HepG2 (cell line): Measurements from ENCODE around the gene ETV2. TPM values are rescaled to one million over a fixed set of nuclear protein-coding genes. Genes with fewer than 3 reads are reported as not detected.

ENCODE experiments used
- ATAC-seq: fragments of 200-7000 bp; cut with Tn5 transposase; 3 replicates; pipeline ENCODE4 v1.9.1; 2020; ENCODE audit warnings: mild to moderate bottlenecking, moderate library complexity
- BruUV-seq: library from RNA; stranded (reverse); fragments of 400-500 nt; replicated peaks from 2 replicates; lab custom pipeline; 2021; lab: Mats Ljungman, UMichigan
- CTCF ChIA-PET: fragments of 300-600 bp; formaldehyde crosslinking; extraction: SDS; loops from one replicate; lab custom pipeline; 2021; ENCODE audit warnings: low total read pairs, inconsistent platforms, low intra/inter-chr PET ratio; lab: Yijun Ruan, JAX
- POLR2A ChIA-PET: fragments of 350-600 bp; sonication (Branson Sonifier 250); formaldehyde crosslinking; loops from one replicate; lab custom pipeline; 2020; ENCODE audit warnings: antibody characterized with exemption, inconsistent platforms; lab: Yijun Ruan, JAX
- DNase-seq: peaks from one replicate; pipeline ENCODE4 v3.0.0-alpha.2; 2015; ENCODE audit warnings: low spot score
- FAIRE-seq: peaks from 3 replicates; lab custom pipeline; 2011; peaks lifted over from hg19 to GRCh38; lab: Jason Lieb, UNC
- H2AFZ ChIP-seq: one replicate; pipeline ENCODE4 v1.6.1; 2011; ENCODE audit warnings: low read length, inconsistent platforms
- H3K27ac ChIP-seq: fragments of 300-600 bp; 3 replicates; pipeline ENCODE4 v1.8.0; 2011; ENCODE audit warnings: mixed run types, mild to moderate bottlenecking, mixed read lengths, low read length, inconsistent platforms; ENCODE audit not compliant: insufficient read depth; ENCODE audit errors: extremely low read length
- H3K27me3 ChIP-seq, 2 experiments: fragments of 200-600 bp in 1 of 2; 2 replicates in 1 of 2; 3 replicates in 1 of 2; pipeline versions ENCODE4 v1.6.0 to v1.8.0; 2011; ENCODE audit warnings: low read length in 2 of 2, mild to moderate bottlenecking in 2 of 2, moderate library complexity in 2 of 2, inconsistent platforms in 1 of 2; ENCODE audit not compliant: insufficient read depth in 2 of 2, control insufficient read depth in 1 of 2
- H3K36me3 ChIP-seq, 2 experiments: fragments of 200-600 bp in 1 of 2; replicated peaks in 1 of 2; 2 replicates in 1 of 2; 3 replicates in 1 of 2; pipeline versions ENCODE4 v1.5.1 to v1.8.0; 2011; ENCODE audit warnings: low read length in 2 of 2, inconsistent platforms in 1 of 2; ENCODE audit not compliant: insufficient read depth in 2 of 2, control insufficient read depth in 1 of 2
- H3K4me1 ChIP-seq: 2 replicates; pipeline ENCODE4 v1.5.1; 2012; ENCODE audit warnings: low read length, inconsistent platforms; ENCODE audit not compliant: insufficient read depth
- H3K4me2 ChIP-seq: 2 replicates; pipeline ENCODE4 v1.6.0; 2011; ENCODE audit warnings: low read depth, low read length, inconsistent platforms
- H3K4me3 ChIP-seq, 3 experiments: fragments of 200-600 bp in 1 of 3; sonication (generic), shearing (Covaris generic) in 1 of 3; replicated peaks in 1 of 3; 2 replicates each; pipeline ENCODE4 v1.5.1; 2011 to 2016; ENCODE audit warnings: low read length in 3 of 3, inconsistent platforms in 2 of 3, low read depth in 2 of 3, mild to moderate bottlenecking in 2 of 3, control low read depth in 1 of 3, mixed read lengths in 1 of 3; ENCODE audit not compliant: insufficient read depth in 1 of 3
- H3K79me2 ChIP-seq: one replicate; pipeline ENCODE4 v1.6.1; 2011; ENCODE audit warnings: low read length, inconsistent platforms; ENCODE audit not compliant: insufficient read depth
- H3K9ac ChIP-seq: 2 replicates; pipeline ENCODE4 v1.6.0; 2011; ENCODE audit warnings: mild to moderate bottlenecking, low read depth, low read length, inconsistent platforms; ENCODE audit not compliant: insufficient read depth
- H3K9me3 ChIP-seq: 2 replicates; pipeline ENCODE4 v1.5.1; 2012; ENCODE audit warnings: mild to moderate bottlenecking, low read length
- H4K20me1 ChIP-seq: 2 replicates; pipeline ENCODE4 v1.6.0; 2011; ENCODE audit warnings: inconsistent platforms, mild to moderate bottlenecking, low read length, moderate library complexity; ENCODE audit not compliant: insufficient read depth
- CBX2 ChIP-seq, 2 experiments: fragments of 200-600 bp in 1 of 2; sonication (generic); formaldehyde crosslinking in 1 of 2; IDR thresholded peaks; 2 replicates each; pipeline versions ENCODE4 v1.7.0 to v1.8.1; 2018 to 2022; ENCODE audit warnings: low read depth in 2 of 2, low read length in 1 of 2, mild to moderate bottlenecking in 1 of 2, missing genetic modification reagents in 1 of 2
- HDAC1 ChIP-seq: sonication (generic); formaldehyde crosslinking; IDR thresholded peaks from 2 replicates; pipeline ENCODE4 v1.5.1; 2020; ENCODE audit warnings: mild to moderate bottlenecking, missing genetic modification reagents
- HNRNPH1 ChIP-seq: fragments of 200-400 bp; formaldehyde crosslinking; optimal IDR thresholded peaks from 2 replicates; pipeline ENCODE3; 2017; ENCODE audit warnings: mild to moderate bottlenecking, low read depth, low read length
- MEIS1 ChIP-seq: sonication (generic); formaldehyde crosslinking; IDR thresholded peaks from 2 replicates; pipeline ENCODE4 v1.9.0; 2021; ENCODE audit warnings: mild to moderate bottlenecking, missing genetic modification reagents, moderate library complexity, borderline replicate concordance
- MIER2 ChIP-seq: IDR thresholded peaks from 2 replicates; pipeline ENCODE4 v1.6.1; 2016; ENCODE audit warnings: missing biosample characterization, missing genetic modification reagents
- NFE2 ChIP-seq: sonication (generic); formaldehyde crosslinking; IDR thresholded peaks from 2 replicates; pipeline ENCODE4 v1.4.0; 2020; ENCODE audit warnings: missing genetic modification reagents
- ZBTB33 ChIP-seq: sonication (generic); formaldehyde crosslinking; IDR thresholded peaks from 2 replicates; pipeline ENCODE4 v1.4.0; 2020; ENCODE audit warnings: missing genetic modification reagents
- ZNF280D ChIP-seq: sonication (generic); formaldehyde crosslinking; IDR thresholded peaks from 2 replicates; pipeline ENCODE4 v1.5.1; 2020; ENCODE audit warnings: mild to moderate bottlenecking, missing genetic modification reagents
- ZNF333 ChIP-seq: sonication (generic); formaldehyde crosslinking; IDR thresholded peaks from 2 replicates; pipeline ENCODE4 v1.4.0; 2020; ENCODE audit warnings: mild to moderate bottlenecking, missing genetic modification reagents, borderline replicate concordance
- ZNF512 ChIP-seq: sonication (generic); formaldehyde crosslinking; IDR thresholded peaks from 2 replicates; pipeline ENCODE4 v1.4.0; 2020; ENCODE audit warnings: mild to moderate bottlenecking, missing genetic modification reagents
- ZNF569 ChIP-seq: sonication (generic); formaldehyde crosslinking; IDR thresholded peaks from 2 replicates; pipeline ENCODE4 v1.5.0; 2020; ENCODE audit warnings: mild to moderate bottlenecking, missing genetic modification reagents, moderate library complexity, borderline replicate concordance
- WGBS: methylation state at CpG from one replicate; pipeline ENCODE4 v1.1.6; 2017; ENCODE audit warnings: low lambda C conversion rate; 5-methylcytosine and 5-hydroxymethylcytosine counted together
- in situ Hi-C: cut with HindIII; loops from 2 replicates; pipeline ENCODE4 v1.10.0; 2017; ENCODE audit warnings: low pct_unique_long_range_greater_than_20kb; ENCODE audit not compliant: extremely low pct_ligation_motif_present
- intact Hi-C: fragments of 100-400 bp; cut with micrococcal nuclease; formaldehyde crosslinking; loops from one replicate; pipeline ENCODE4 v1.10.0; 2022; ENCODE audit not compliant: unreplicated experiment
- polyA plus RNA-seq, 8 experiments: library from polyadenylated mRNA; depleted of rRNA in 3 of 8; stranded (reverse) in 7 of 8; unstranded in 1 of 8; fragments of >200 nt; fragmentation: Illumina TruSeq in 4 of 8; extraction: Trizol in 4 of 8; gene quantifications; 2 replicates each; pipeline versions ENCODE4 v1.2.1 to v1.2.3, GENCODE V29; 2011 to 2016; ENCODE audit warnings: low read depth in 4 of 8, missing spikeins in 1 of 8, mixed read lengths in 1 of 8; ENCODE audit not compliant: insufficient read depth in 1 of 8
- total RNA-seq, 5 experiments: library from RNA; depleted of rRNA; stranded (reverse); fragments of >200 nt; fragmentation: Illumina TruSeq; extraction: Trizol; gene quantifications; 2 replicates each; pipeline ENCODE4 v1.2.3, GENCODE V29; 2016; ENCODE audit warnings: low read depth in 1 of 5
- TF ChIP-seq, protein P1 (sequence below): sonication (generic); formaldehyde crosslinking; IDR thresholded peaks from 2 replicates; pipeline ENCODE4 v1.5.0; 2020; ENCODE audit warnings: mild to moderate bottlenecking, missing genetic modification reagents, borderline replicate concordance

The ETV2 gene
- total and polyA plus RNA-seq, 2 of the 13 experiments (the other 11 are each of a cell fraction or from before 2014, with no cell fraction given): 0.07 to 0.20 TPM

DNA sequence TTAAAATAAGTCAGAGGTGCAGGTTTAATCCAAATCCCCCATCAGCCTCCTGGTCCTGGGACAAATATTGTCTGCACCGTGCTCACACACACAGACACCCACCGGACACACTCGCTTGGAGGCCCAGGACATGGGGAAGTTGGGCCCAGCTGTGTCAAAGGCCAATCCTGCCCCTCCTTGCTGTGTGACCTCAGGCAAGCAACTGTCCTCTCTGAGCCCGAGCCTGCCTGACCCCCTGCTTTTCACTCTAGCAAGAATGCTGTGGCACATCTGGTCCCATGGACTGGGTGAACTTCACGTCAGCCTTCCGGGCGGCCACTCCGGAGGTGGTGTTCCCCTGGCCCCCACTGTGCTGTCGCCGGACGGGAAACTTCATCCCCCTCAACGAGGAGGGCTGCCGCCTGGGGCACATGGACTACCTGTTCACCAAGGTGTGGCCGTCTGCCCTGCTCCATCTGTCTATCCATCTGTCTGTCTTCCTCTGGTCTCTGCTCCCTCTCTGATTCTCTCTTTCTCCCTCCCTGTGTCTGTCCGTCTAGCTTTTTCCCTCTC, 34.1 kb downstream of the ETV2 start (continued):
- TF ChIP-seq ZNF512 (no peak), ZBTB33 (no peak), MIER2 (CRISPR knock-in tag) (no peak)
- TF ChIP-seq, all 625 proteins: peak for 2

DNA sequence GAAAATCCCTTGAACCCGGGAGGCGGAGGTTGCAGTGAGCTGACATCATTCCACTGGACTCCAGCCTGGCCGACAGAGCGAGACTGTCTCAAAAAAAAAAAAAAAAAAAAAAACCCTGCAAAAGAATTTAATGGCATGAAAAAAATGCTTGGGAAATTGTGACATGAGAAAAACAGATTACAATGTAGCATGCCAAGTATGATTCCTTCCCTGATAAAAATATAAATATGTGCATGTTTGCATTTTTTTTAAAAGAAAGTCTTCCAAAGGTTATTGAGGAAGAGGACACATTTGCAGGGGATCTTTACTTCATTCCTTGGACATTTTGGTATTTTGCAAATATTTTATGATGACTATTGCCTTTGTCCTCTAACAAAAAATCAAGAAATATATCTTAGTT, 48.3 kb downstream of the ETV2 start:
- intact Hi-C loops: loop anchor here (10.0 kb wide), 2 partner anchors 55 to 125 kb away; partner anchors contain the start of genes IGFLR1, LIN37, PRODH2 and PSENEN
- Histone ChIP-seq H3K9ac (no peak overlapping the region), H2AFZ (no peak overlapping the region), H3K27ac (no peak overlapping the region), H3K27me3 (no peaks in the 10 kb centered on the region), H3K4me1 (peaks cover 10% of the 10 kb centered on the region), H3K4me3 (no peak overlapping the region), H4K20me1 (no peaks in the 10 kb centered on the region), H3K79me2 (no peaks in the 10 kb centered on the region), H3K9me3 (no peaks in the 10 kb centered on the region), H3K4me2 (peak overlapping the region; percentile 53; the same call in 1 of the 2 replicates), H3K36me3 (no peaks in the 10 kb centered on the region)
- no peak for DNase-seq
- no peak for ATAC-seq
- 16% methylated on average over 4 of the region's 4 CpGs for WGBS
- no peak for FAIRE-seq
- POLR2A ChIA-PET: interaction anchor here (1.9 to 2.1 kb wide), 2 partner anchors 13 to 42 kb away, joined by 7 to 9 read pairs; partner anchors contain the start of gene COX6B1
- CTCF ChIA-PET: no interaction called here
- in situ Hi-C loops: loop anchor here (10.0 kb wide), 1 partner anchor 125 kb away; the partner anchor contains the start of gene PRODH2
- no TSS peak for BruUV-seq
- no peak for TF ChIP-seq ZNF280D (CRISPR knock-in tag)
- no peak for TF ChIP-seq HNRNPH1
- no peak for TF ChIP-seq ZNF569
- no peak for TF ChIP-seq ZNF333
- no peak for TF ChIP-seq HDAC1
- no peak for TF ChIP-seq CBX2 (IDR thresholded peaks at IDR 0.05; ENCODE audit: low read depth, low read length)
- no peak for TF ChIP-seq CBX2 (CRISPR knock-in tag; IDR thresholded peaks at IDR 0.05; ENCODE audit: low read depth)
- TF ChIP-seq, protein P1, sequence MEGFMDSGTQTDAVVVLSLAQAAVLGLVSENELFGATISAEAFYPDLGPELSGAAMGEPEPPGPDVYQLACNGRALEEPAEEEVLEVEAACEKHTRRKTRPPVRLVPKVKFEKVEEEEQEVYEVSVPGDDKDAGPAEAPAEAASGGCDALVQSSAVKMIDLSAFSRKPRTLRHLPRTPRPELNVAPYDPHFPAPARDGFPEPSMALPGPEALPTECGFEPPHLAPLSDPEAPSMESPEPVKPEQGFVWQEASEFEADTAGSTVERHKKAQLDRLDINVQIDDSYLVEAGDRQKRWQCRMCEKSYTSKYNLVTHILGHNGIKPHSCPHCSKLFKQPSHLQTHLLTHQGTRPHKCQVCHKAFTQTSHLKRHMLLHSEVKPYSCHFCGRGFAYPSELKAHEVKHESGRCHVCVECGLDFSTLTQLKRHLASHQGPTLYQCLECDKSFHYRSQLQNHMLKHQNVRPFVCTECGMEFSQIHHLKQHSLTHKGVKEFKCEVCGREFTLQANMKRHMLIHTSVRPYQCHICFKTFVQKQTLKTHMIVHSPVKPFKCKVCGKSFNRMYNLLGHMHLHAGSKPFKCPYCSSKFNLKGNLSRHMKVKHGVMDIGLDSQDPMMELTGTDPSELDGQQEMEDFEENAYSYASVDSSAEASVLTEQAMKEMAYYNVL (CRISPR knock-in tag): no peak
- no peak for TF ChIP-seq NFE2
- no peak for TF ChIP-seq MEIS1 (CRISPR knock-in tag)
